Ovary (tissue), 3 donors: ENCODE measurements around the gene CENPW.

Experiments
- EP300 ChIP-seq: sonication (generic); formaldehyde crosslinking; IDR thresholded peaks from one replicate; pipeline ENCODE4 v1.6.1; 2017; ENCODE audit warnings: antibody characterized with exemption
- TF ChIP-seq, protein P1 (sequence below), 3 donors: fragments of 450-650 bp in 2 of 3; fragments of 200-600 bp in 1 of 3; IDR thresholded peaks; one replicate each; pipeline versions ENCODE4 v1.5.1 to v1.8.0; 2016 to 2022; ENCODE audit warnings: antibody characterized with exemption in 3 of 3, mild to moderate bottlenecking in 1 of 3
- donor health status: DM: no; HTN: no; CAD: no.

DNA sequence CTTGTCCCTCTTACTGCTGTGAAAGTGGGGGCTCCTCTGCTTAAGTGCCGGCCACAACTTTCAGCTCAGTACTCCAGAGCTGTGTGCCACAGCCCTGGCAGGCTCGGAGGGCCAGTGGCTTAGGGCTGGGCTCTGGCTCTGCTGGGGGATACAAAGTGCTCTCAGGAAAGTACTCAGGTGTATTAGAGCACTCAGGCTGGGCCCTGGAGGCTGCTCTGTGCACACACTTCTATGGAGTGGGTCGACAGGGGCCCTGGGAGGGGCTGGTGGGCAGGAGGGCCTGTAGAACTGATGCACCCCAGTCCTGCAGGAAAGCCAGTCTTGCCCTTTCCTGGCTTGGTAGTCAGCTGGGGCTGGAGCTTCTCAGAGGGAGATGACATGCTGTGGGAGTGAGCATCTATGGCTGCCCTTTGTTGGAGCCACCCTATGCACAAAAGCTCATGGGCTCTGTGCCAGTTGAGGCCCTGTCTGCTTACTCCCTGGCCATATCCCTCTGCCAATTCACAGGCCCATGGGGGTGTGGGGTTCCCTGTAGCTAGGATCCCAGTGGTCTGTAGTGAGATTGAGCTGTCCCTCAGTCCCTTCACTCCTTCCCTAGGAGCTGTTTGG lies 22.0 kb downstream of the CENPW start:
- TF ChIP-seq, protein P1, sequence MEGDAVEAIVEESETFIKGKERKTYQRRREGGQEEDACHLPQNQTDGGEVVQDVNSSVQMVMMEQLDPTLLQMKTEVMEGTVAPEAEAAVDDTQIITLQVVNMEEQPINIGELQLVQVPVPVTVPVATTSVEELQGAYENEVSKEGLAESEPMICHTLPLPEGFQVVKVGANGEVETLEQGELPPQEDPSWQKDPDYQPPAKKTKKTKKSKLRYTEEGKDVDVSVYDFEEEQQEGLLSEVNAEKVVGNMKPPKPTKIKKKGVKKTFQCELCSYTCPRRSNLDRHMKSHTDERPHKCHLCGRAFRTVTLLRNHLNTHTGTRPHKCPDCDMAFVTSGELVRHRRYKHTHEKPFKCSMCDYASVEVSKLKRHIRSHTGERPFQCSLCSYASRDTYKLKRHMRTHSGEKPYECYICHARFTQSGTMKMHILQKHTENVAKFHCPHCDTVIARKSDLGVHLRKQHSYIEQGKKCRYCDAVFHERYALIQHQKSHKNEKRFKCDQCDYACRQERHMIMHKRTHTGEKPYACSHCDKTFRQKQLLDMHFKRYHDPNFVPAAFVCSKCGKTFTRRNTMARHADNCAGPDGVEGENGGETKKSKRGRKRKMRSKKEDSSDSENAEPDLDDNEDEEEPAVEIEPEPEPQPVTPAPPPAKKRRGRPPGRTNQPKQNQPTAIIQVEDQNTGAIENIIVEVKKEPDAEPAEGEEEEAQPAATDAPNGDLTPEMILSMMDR (IDR thresholded peaks at IDR 0.05): no peak
- TF ChIP-seq EP300: no peak
